WERI-Rb-1 (cell line): ENCODE data around the gene GABRG3.

Experiments
- DNase-seq: peaks from one replicate; pipeline ENCODE4 v3.0.0-alpha.2; 2020
- H3K27ac ChIP-seq: fragments of 250-450 bp; sonication (Bioruptor Pico); 2 replicates; pipeline ENCODE4 v1.5.1; 2020; ENCODE audit warnings: mild to moderate bottlenecking, moderate library complexity
- H3K27me3 ChIP-seq: fragments of 250-450 bp; sonication (Bioruptor Pico); 2 replicates; pipeline ENCODE4 v1.5.1; 2021; ENCODE audit warnings: mild to moderate bottlenecking, low read depth, moderate library complexity; ENCODE audit not compliant: insufficient read depth, severe bottlenecking
- H3K36me3 ChIP-seq: fragments of 250-450 bp; sonication (Bioruptor Pico); 2 replicates; pipeline ENCODE4 v1.5.1; 2020; ENCODE audit warnings: mild to moderate bottlenecking, moderate library complexity
- H3K4me3 ChIP-seq: 2 replicates; pipeline ENCODE4 v1.5.1; 2011; ENCODE audit warnings: low read depth, mild to moderate bottlenecking, control low read depth, low read length
- H3K9me3 ChIP-seq: fragments of 250-450 bp; sonication (Bioruptor Pico); 2 replicates; pipeline ENCODE4 v1.5.1; 2021; ENCODE audit warnings: mild to moderate bottlenecking, moderate library complexity; ENCODE audit not compliant: severe bottlenecking
- CTCF ChIP-seq: IDR thresholded peaks from 2 replicates; pipeline ENCODE4 v1.5.1; 2011; ENCODE audit warnings: low read depth, mild to moderate bottlenecking, control low read depth, inconsistent platforms, low read length

GABRG3 gene

GRCh38 chr15:27535445-27536129, 564.6 kb downstream of the GABRG3 start:
- H3K9me3 ChIP-seq: no peaks in the 10 kb centered on the region
- H3K27ac ChIP-seq: no peak overlapping the region
- H3K36me3 ChIP-seq: no peaks in the 10 kb centered on the region
- 0 out of 2 replicates have a peak, but pooled peaks have one; percentile 15 for TF ChIP-seq CTCF
- DNase-seq: no peak
- H3K27me3 ChIP-seq: no peaks in the 10 kb centered on the region
- no peak overlapping the region for H3K4me3 ChIP-seq

GRCh38 chr15:27538325-27538724, 567.3 kb downstream of the GABRG3 start:
- DNase-seq: no peak
- Histone ChIP-seq H3K9me3 (no peaks in the 10 kb centered on the region), H3K27me3 (no peaks in the 10 kb centered on the region), H3K27ac (no peak overlapping the region), H3K4me3 (no peak overlapping the region), H3K36me3 (no peaks in the 10 kb centered on the region)
- TF ChIP-seq CTCF: no peak

GRCh38 chr15:27541581-27541980, 570.6 kb downstream of the GABRG3 start:
- no peak overlapping the region for H3K27ac ChIP-seq
- no peaks in the 10 kb centered on the region for H3K27me3 ChIP-seq
- H3K9me3 ChIP-seq: no peaks in the 10 kb centered on the region
- H3K4me3 ChIP-seq: no peak overlapping the region
- H3K36me3 ChIP-seq: no peaks in the 10 kb centered on the region
- DNase-seq: no peak
- no peak for TF ChIP-seq CTCF

GRCh38 chr15:27545494-27546255, 574.7 kb downstream of the GABRG3 start:
- no peak overlapping the region for H3K27ac ChIP-seq

GRCh38 chr15:27549746-27550145, 578.8 kb downstream of the GABRG3 start:
- H3K27ac ChIP-seq: no peak overlapping the region
- no peaks in the 10 kb centered on the region for H3K9me3 ChIP-seq
- no peaks in the 10 kb centered on the region for H3K27me3 ChIP-seq
- H3K4me3 ChIP-seq: no peak overlapping the region
- TF ChIP-seq CTCF: no peak
- no peaks in the 10 kb centered on the region for H3K36me3 ChIP-seq
- DNase-seq: no peak

More at GRCh38 chr15:27545494-27546255, 574.7 kb downstream of the GABRG3 start:
- no peak for DNase-seq
- no peaks in the 10 kb centered on the region for H3K9me3 ChIP-seq
- TF ChIP-seq CTCF: no peak
- H3K4me3 ChIP-seq: no peak overlapping the region
- H3K27me3 ChIP-seq: no peaks in the 10 kb centered on the region
- H3K36me3 ChIP-seq: no peaks in the 10 kb centered on the region
